ENCODE data around the gene GALNT2. TPM values are rescaled to one million over a fixed set of nuclear protein-coding genes. Genes with fewer than 3 reads are reported as not detected.
A peak's percentile ranks its signal among the peaks of the same experiment; 100 is the strongest.

Gene GALNT2
- total RNA-seq, 1 donor from 2014 or later: 49.8 TPM

GRCh38 chr1:230071316-230071715, 4.3 kb downstream of the GALNT2 start:
- no peak for DNase-seq (ENCODE audit: low read depth in 2 of 2)

GRCh38 chr1:230072296-230072695, 5.3 kb downstream of the GALNT2 start:
- no peak for DNase-seq (ENCODE audit: low read depth in 2 of 2)

- no peak for DNase-seq (ENCODE audit: low read depth in 2 of 2)
These were observed 5.8 kb downstream of the GALNT2 start for GRCh38 chr1:230072866-230073265.

- DNase-seq (ENCODE audit: low read depth in 2 of 2): peak in 1 of 2 donors; percentile 62
These were observed 6.5 kb downstream of the GALNT2 start for GRCh38 chr1:230073371-230074035.

- DNase-seq (ENCODE audit: low read depth in 2 of 2): no peak
These were observed 7.2 kb downstream of the GALNT2 start for GRCh38 chr1:230074270-230074669.

GRCh38 chr1:230074762-230075161, 7.7 kb downstream of the GALNT2 start:
- DNase-seq (ENCODE audit: low read depth in 2 of 2): no peak

- no peak for DNase-seq (ENCODE audit: low read depth in 2 of 2)
These were observed 9.1 kb downstream of the GALNT2 start for GRCh38 chr1:230076121-230076520.

- no peak for DNase-seq (ENCODE audit: low read depth in 2 of 2)
These were observed 10.0 kb downstream of the GALNT2 start for GRCh38 chr1:230077011-230077410.

- DNase-seq (ENCODE audit: low read depth in 2 of 2): no peak
These were observed 10.6 kb downstream of the GALNT2 start for GRCh38 chr1:230077436-230078213.

GRCh38 chr1:230079199-230080024, 12.4 kb downstream of the GALNT2 start:
- DNase-seq (ENCODE audit: low read depth in 2 of 2): no peak

GRCh38 chr1:230080822-230081221, 13.8 kb downstream of the GALNT2 start:
- DNase-seq (ENCODE audit: low read depth in 2 of 2): no peak

- no peak for DNase-seq (ENCODE audit: low read depth in 2 of 2)
These were observed 14.7 kb downstream of the GALNT2 start for GRCh38 chr1:230081751-230082150.

- no peak for DNase-seq (ENCODE audit: low read depth in 2 of 2)
These were observed 15.2 kb downstream of the GALNT2 start for GRCh38 chr1:230082211-230082610.

GRCh38 chr1:230083053-230083452, 16.0 kb downstream of the GALNT2 start:
- DNase-seq (ENCODE audit: low read depth in 2 of 2): no peak

- DNase-seq (ENCODE audit: low read depth in 2 of 2): no peak
These were observed 16.8 kb downstream of the GALNT2 start for GRCh38 chr1:230083746-230084407.

GRCh38 chr1:230084408-230085177, 17.6 kb downstream of the GALNT2 start:
- DNase-seq (ENCODE audit: low read depth in 2 of 2): peak in 1 of 2 donors; percentile 95

- no peak for DNase-seq (ENCODE audit: low read depth in 2 of 2)
These were observed 18.1 kb downstream of the GALNT2 start for GRCh38 chr1:230085178-230085515.

- no peak for DNase-seq (ENCODE audit: low read depth in 2 of 2)
These were observed 19.1 kb downstream of the GALNT2 start for GRCh38 chr1:230086151-230086550.

GRCh38 chr1:230087028-230087716, 20.1 kb downstream of the GALNT2 start:
- no peak for DNase-seq (ENCODE audit: low read depth in 2 of 2)

GRCh38 chr1:230087717-230088105, 20.7 kb downstream of the GALNT2 start:
- DNase-seq (ENCODE audit: low read depth in 2 of 2): no peak
